ENCODE data around the gene CKB.

DNA sequence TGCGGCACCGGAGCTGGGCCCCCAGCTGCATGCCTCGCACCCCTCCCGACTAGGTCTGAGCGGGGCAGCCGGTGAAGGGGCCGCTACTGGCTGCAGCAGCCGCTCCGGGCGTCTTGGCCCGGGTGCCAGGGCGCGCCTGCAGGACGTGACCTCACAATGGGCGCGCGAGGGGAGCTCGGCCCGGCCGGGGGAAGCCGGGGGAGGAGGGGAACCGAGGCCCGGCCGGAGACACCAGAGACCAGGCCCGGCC lies 39.5 kb upstream of the CKB start:
- TF ChIP-seq GATA2 (IDR thresholded peaks at IDR 0.05; ENCODE audit: low read depth, low read length) (no peak), GATA3 (IDR thresholded peaks at IDR 0.05; ENCODE audit: low read depth, low read length) (no peak)
